ENCODE results near the gene MEIOSIN. TPM values are rescaled to one million over a fixed set of nuclear protein-coding genes. Genes with fewer than 3 reads are reported as not detected.
A peak's percentile ranks its signal among the peaks of the same experiment; 100 is the strongest.

MEIOSIN gene
- total RNA-seq, 1 donor from 2014 or later, result not detected

- DNase-seq, result no peak
- Mint-ChIP-seq H3K27ac (no peak overlapping the region), H3K4me1 (peaks cover 15% of the 10 kb centered on the region), H3K36me3 (ENCODE audit: low read depth) (peaks cover 25% of the 10 kb centered on the region), H3K4me3 (no peak overlapping the region), H3K9me3 (no peaks in the 10 kb centered on the region), H3K27me3 (peaks cover 34% of the 10 kb centered on the region)
- intact Hi-C loops (cut with micrococcal nuclease), result no loop called here
Measured at GRCh38 chr19:45782820-45783785, 49.9 kb downstream of the MEIOSIN start.

DNA sequence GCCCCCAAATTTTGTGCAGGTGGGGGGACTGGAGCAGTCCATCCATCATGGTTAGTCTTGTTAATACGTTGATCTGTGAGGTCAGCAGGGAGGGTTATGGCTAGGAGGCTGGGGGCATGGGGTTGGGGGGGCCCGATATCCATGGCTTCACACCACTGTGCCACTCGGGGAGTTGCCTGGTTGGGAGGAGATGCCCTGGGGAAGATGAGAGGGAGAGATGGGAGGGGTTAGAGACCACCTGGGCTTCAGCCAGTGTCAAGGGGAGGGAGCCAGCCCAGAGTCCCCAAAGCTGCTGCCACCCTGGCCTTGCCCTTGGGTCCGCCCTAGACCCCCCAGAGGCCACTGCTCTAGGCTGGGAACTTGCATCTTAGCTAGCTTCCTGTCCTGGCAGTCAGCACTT, 50.9 kb downstream of the MEIOSIN start:
- no peak for DNase-seq

GRCh38 chr19:45785097-45785496, 51.9 kb downstream of the MEIOSIN start:
- H3K4me3 Mint-ChIP-seq, result no peak overlapping the region
- peaks cover 42% of the 10 kb centered on the region for H3K36me3 Mint-ChIP-seq (ENCODE audit: low read depth)
- no peak overlapping the region for H3K27ac Mint-ChIP-seq
- peak; percentile 56 for DNase-seq
- peaks cover 4% of the 10 kb centered on the region for H3K4me1 Mint-ChIP-seq
- peaks cover 37% of the 10 kb centered on the region for H3K27me3 Mint-ChIP-seq
- intact Hi-C loops (cut with micrococcal nuclease), result no loop called here
- H3K9me3 Mint-ChIP-seq, result no peaks in the 10 kb centered on the region

More for the DNA sequence above, 50.9 kb downstream of the MEIOSIN start:
- H3K27me3 Mint-ChIP-seq, result peaks cover 42% of the 10 kb centered on the region
- intact Hi-C loops (cut with micrococcal nuclease), result no loop called here
- H3K9me3 Mint-ChIP-seq, result no peaks in the 10 kb centered on the region
- peaks cover 10% of the 10 kb centered on the region for H3K4me1 Mint-ChIP-seq
- no peak overlapping the region for H3K4me3 Mint-ChIP-seq
- no peak overlapping the region for H3K27ac Mint-ChIP-seq
- peaks cover 33% of the 10 kb centered on the region for H3K36me3 Mint-ChIP-seq (ENCODE audit: low read depth)

GRCh38 chr19:45785781-45786532, 52.7 kb downstream of the MEIOSIN start:
- Mint-ChIP-seq H3K4me1 (peaks cover 6% of the 10 kb centered on the region), H3K4me3 (no peak overlapping the region), H3K9me3 (no peaks in the 10 kb centered on the region), H3K36me3 (ENCODE audit: low read depth) (peaks cover 49% of the 10 kb centered on the region), H3K27me3 (peaks cover 32% of the 10 kb centered on the region), H3K27ac (no peak overlapping the region)
- DNase-seq, result no peak
- intact Hi-C loops (cut with micrococcal nuclease), result no loop called here

- Mint-ChIP-seq H3K36me3 (ENCODE audit: low read depth) (peaks cover 52% of the 10 kb centered on the region), H3K27ac (no peak overlapping the region), H3K4me3 (no peak overlapping the region), H3K9me3 (no peaks in the 10 kb centered on the region), H3K4me1 (peaks cover 9% of the 10 kb centered on the region), H3K27me3 (peaks cover 31% of the 10 kb centered on the region)
- intact Hi-C loops (cut with micrococcal nuclease), result no loop called here
- no peak for DNase-seq
Measured at GRCh38 chr19:45786533-45786894, 53.3 kb downstream of the MEIOSIN start.

DNA sequence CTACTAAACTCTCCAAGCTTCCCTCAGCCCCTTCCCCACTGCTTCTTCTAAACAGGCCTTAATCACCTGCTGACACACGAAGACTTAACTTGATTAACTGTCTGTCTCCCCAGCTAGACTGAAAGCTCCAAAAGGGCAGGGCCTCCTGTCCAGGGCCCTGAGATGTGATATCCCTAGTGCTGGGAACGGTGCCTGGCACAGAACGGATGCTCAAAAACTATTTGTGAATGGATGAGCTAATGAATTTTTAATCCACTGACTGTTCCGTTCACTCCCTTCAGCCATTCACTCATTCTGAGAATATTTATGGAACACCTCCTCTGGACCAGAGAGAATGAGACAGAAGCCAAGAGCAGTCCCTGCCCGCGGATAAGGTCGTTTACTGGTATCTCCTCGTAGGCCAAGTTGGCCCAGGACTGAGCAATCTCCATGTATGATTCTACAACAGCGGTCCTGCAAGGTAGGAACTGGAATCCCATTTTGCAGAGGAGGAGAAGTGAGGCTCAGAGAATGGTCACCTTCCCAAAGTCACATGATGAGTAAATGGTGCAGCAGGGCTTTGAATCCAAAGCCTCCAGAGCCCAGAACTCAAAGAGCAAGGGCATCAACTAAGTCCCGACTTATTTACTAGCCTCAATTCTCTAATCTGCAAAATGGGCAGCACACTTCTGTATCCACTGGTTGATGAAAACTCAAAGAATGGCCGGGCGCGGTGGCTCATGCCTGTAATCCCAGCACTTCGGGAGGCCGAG, 56.0 kb downstream of the MEIOSIN start:
- no peak for DNase-seq
- intact Hi-C loops (cut with micrococcal nuclease), result no loop called here
- H3K27ac Mint-ChIP-seq, result no peak overlapping the region
- H3K36me3 Mint-ChIP-seq (ENCODE audit: low read depth), result peaks cover 54% of the 10 kb centered on the region
- H3K27me3 Mint-ChIP-seq, result peaks cover 39% of the 10 kb centered on the region
- H3K9me3 Mint-ChIP-seq, result no peaks in the 10 kb centered on the region
- H3K4me3 Mint-ChIP-seq, result no peak overlapping the region
- H3K4me1 Mint-ChIP-seq, result peaks cover 27% of the 10 kb centered on the region

GRCh38 chr19:45790942-45791341, 57.7 kb downstream of the MEIOSIN start:
- Mint-ChIP-seq H3K27me3 (peaks cover 51% of the 10 kb centered on the region), H3K36me3 (ENCODE audit: low read depth) (peaks cover 53% of the 10 kb centered on the region), H3K4me1 (peaks cover 32% of the 10 kb centered on the region), H3K9me3 (no peaks in the 10 kb centered on the region), H3K4me3 (peak overlapping the region; percentile 90), H3K27ac (peak overlapping the region; percentile 80)
- intact Hi-C loops (cut with micrococcal nuclease), result no loop called here
- DNase-seq, result peak; percentile 88

DNA sequence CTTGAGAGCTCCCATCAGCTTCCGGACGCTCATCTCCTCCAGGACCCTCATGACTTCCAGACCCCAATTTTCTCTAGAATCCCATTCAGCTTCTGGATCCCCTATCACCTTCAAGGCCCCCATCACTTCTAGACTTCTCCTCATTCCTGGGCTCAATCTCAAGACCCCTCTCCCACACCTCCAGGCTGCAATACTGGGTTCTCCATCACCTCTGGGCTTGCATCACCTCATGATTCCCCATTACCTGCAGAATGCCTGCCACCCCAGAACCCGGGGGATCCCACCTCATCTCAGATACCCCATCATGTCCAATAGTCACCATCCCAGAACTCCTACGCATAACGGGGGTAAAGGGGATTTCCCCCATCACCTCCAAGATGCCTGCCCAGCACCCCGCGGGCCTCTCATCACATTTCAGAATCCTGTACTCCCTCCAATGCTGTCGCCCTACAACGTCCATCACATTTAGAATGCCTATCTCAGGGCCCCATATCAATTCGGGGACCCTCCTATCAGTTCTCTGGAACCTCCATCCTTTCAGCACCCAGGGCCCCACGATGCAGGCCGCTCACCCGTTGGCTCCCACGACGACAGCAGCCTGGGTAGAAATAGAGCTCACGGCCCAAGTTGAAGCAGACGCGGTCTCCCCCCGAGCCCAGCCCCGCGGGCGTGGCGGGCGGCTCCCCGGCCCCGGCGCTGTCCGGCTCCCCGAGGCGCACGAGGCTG, 58.7 kb downstream of the MEIOSIN start:
- Mint-ChIP-seq H3K4me3 (peak overlapping the region; percentile 90), H3K27me3 (peaks cover 61% of the 10 kb centered on the region), H3K4me1 (peaks cover 32% of the 10 kb centered on the region), H3K36me3 (ENCODE audit: low read depth) (peaks cover 47% of the 10 kb centered on the region), H3K27ac (peak overlapping the region; percentile 78), H3K9me3 (no peaks in the 10 kb centered on the region)
- DNase-seq, result no peak
- intact Hi-C loops (cut with micrococcal nuclease), result loop anchor here (1.0 to 2.0 kb wide), 3 partner anchors 13 to 203 kb away; partner anchors contain the start of gene CCDC61

GRCh38 chr19:45792470-45793177, 59.4 kb downstream of the MEIOSIN start, which contains the start of gene DMWD:
DMWD (minus strand) TSS chr19:45792845; CDS start chr19:45792756, 89 bp downstream.
- Mint-ChIP-seq H3K27me3 (peaks cover 61% of the 10 kb centered on the region), H3K4me1 (peaks cover 32% of the 10 kb centered on the region), H3K36me3 (ENCODE audit: low read depth) (peaks cover 40% of the 10 kb centered on the region), H3K27ac (peak within 1 kb of the TSS; percentile 89), H3K4me3 (peak within 1 kb of the TSS; percentile 90), H3K9me3 (no peaks in the 10 kb centered on the region)
- DNase-seq, result peak; percentile 100
- intact Hi-C loops (cut with micrococcal nuclease), result loop anchor here (1.0 to 2.0 kb wide), 3 partner anchors 13 to 202 kb away; partner anchors contain the start of gene CCDC61

- peaks cover 62% of the 10 kb centered on the region for H3K27me3 Mint-ChIP-seq
- intact Hi-C loops (cut with micrococcal nuclease), result loop anchor here (2.0 kb wide), 1 partner anchor 202 kb away; the partner anchor contains the start of gene CCDC61
- peak overlapping the region; percentile 89 for H3K27ac Mint-ChIP-seq
- peaks cover 35% of the 10 kb centered on the region for H3K36me3 Mint-ChIP-seq (ENCODE audit: low read depth)
- no peak for DNase-seq
- H3K4me3 Mint-ChIP-seq, result peak overlapping the region; percentile 52
- peaks cover 32% of the 10 kb centered on the region for H3K4me1 Mint-ChIP-seq
- no peaks in the 10 kb centered on the region for H3K9me3 Mint-ChIP-seq
Measured at GRCh38 chr19:45793178-45793564, 59.9 kb downstream of the MEIOSIN start.

GRCh38 chr19:45793876-45794275, 60.6 kb downstream of the MEIOSIN start:
- peak overlapping the region; percentile 71 for H3K27ac Mint-ChIP-seq
- H3K4me1 Mint-ChIP-seq, result peaks cover 34% of the 10 kb centered on the region
- no peaks in the 10 kb centered on the region for H3K9me3 Mint-ChIP-seq
- DNase-seq, result no peak
- H3K36me3 Mint-ChIP-seq (ENCODE audit: low read depth), result peaks cover 28% of the 10 kb centered on the region
- peaks cover 60% of the 10 kb centered on the region for H3K27me3 Mint-ChIP-seq
- peak overlapping the region; percentile 21 for H3K4me3 Mint-ChIP-seq
- intact Hi-C loops (cut with micrococcal nuclease), result loop anchor here (2.0 kb wide), 1 partner anchor 201 kb away; the partner anchor contains the start of gene CCDC61

DNA sequence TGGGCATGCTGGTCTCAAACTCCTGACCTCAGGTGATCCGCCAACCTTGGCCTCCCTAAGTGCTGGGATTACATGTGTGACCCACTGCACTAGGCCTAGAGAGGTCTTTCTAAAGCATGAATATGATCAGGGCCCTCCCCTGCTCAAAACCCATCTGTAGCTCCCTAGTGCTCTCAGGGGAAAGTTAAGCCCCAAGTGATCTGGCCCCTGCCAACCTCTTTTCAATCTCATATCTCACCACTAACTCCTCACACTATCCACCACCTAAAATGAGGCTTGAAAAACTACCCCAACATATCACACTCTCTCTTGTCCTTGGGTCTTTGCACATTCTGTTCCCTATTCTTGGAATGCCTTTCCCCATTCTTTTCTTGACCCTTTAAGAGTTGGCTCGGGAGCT, 61.4 kb downstream of the MEIOSIN start:
- Mint-ChIP-seq H3K9me3 (no peaks in the 10 kb centered on the region), H3K27ac (peak overlapping the region; percentile 73), H3K4me3 (peak overlapping the region; percentile 16), H3K36me3 (ENCODE audit: low read depth) (peaks cover 20% of the 10 kb centered on the region), H3K27me3 (peaks cover 58% of the 10 kb centered on the region), H3K4me1 (peaks cover 38% of the 10 kb centered on the region)
- no peak for DNase-seq
- intact Hi-C loops (cut with micrococcal nuclease), result no loop called here
